Measurements from ENCODE around the gene ATXN1. TPM values are rescaled to one million over a fixed set of nuclear protein-coding genes. Genes with fewer than 3 reads are reported as not detected.

ATXN1 gene
- total RNA-seq, 1 experiment from 2014 or later: 5.6 TPM

- Histone ChIP-seq H2BK15ac (ENCODE audit: low read depth, low read length) (no peak overlapping the region), H2BK20ac (ENCODE audit: low read depth, low read length, poor library complexity, severe bottlenecking) (no peak overlapping the region), H2BK5ac (ENCODE audit: insufficient read length, low read length) (no peak overlapping the region), H3K4ac (ENCODE audit: low read depth, low read length) (no peak overlapping the region), H2AFZ (ENCODE audit: low read length) (no peak overlapping the region), H2AK5ac (ENCODE audit: insufficient read length, low read length) (no peak overlapping the region), H4K8ac (replicated peaks; ENCODE audit: insufficient read length, low read depth, low read length) (no peak overlapping the region), H3K27ac (ENCODE audit: insufficient read length, low read depth, low read length) (no peak overlapping the region), H3K56ac (ENCODE audit: insufficient read length, low read depth, low read length) (no peak overlapping the region), H3K4me2 (ENCODE audit: insufficient read depth, insufficient read length, low read length) (no peak overlapping the region), H3K79me2 (ENCODE audit: insufficient read depth, low read length) (no peaks in the 10 kb centered on the region), H3T11ph (ENCODE audit: low read length) (no peak overlapping the region), H4K20me1 (ENCODE audit: control insufficient read depth, insufficient read depth, insufficient read length) (no peaks in the 10 kb centered on the region), H4K91ac (ENCODE audit: insufficient read length, low read depth, low read length) (no peak overlapping the region), H3K23ac (ENCODE audit: insufficient read length, low read depth, low read length) (no peak overlapping the region), H2BK12ac (ENCODE audit: insufficient read length, low read depth, low read length) (no peak overlapping the region), H3K9me3 (ENCODE audit: control insufficient read depth, low read depth, low read length) (no peaks in the 10 kb centered on the region), H3K23me2 (ENCODE audit: insufficient read length, low read depth, low read length, poor library complexity, severe bottlenecking) (no peaks in the 10 kb centered on the region), H4K5ac (ENCODE audit: insufficient read length, low read depth, low read length) (no peak overlapping the region), H2BK120ac (ENCODE audit: low read depth, low read length, poor library complexity, severe bottlenecking) (no peak overlapping the region), H3K9ac (ENCODE audit: extremely low read depth, insufficient read length, low read length) (no peak overlapping the region), H3K4me1 (ENCODE audit: insufficient read depth, low read length) (no peaks in the 10 kb centered on the region; the same call in 1 of the 2 replicates), H3K14ac (ENCODE audit: insufficient read depth, low read length) (no peak overlapping the region), H3K18ac (ENCODE audit: insufficient read length, low read depth, low read length) (no peak overlapping the region), H3K27me3 (ENCODE audit: insufficient read depth, low read length) (no peaks in the 10 kb centered on the region), H3K79me1 (ENCODE audit: insufficient read depth, low read depth, low read length, poor library complexity, severe bottlenecking) (no peaks in the 10 kb centered on the region)
- peaks cover 17 to 19% of the 10 kb centered on the region in 2 experiments for H3K4me1 Mint-ChIP-seq
- H3K27ac Mint-ChIP-seq: no peak overlapping the region
- peaks cover 5% of the 10 kb centered on the region for H3K27me3 Mint-ChIP-seq (ENCODE audit: low read depth)
- no peaks in the 10 kb centered on the region for H3K36me3 Mint-ChIP-seq (ENCODE audit: insufficient read depth in 1 of 3, low read depth in 3 of 3)
- 100% methylated on average over 2 of the region's 6 CpGs for WGBS (ENCODE audit: extremely low coverage, insufficient read length, low lambda C conversion rate)
- peaks cover 0 to 3% of the 10 kb centered on the region in 2 experiments; a peak in 1 of 5 replicates for H3K9me3 Mint-ChIP-seq
- DNase-seq: no peak
- TF ChIP-seq CTCF (conservative IDR thresholded peaks at IDR 0.05): no peak
- H3K4me3 Mint-ChIP-seq: no peak overlapping the region
These were observed 502.6 kb downstream of the ATXN1 start for GRCh38 chr6:16258709-16259075.
